ENCODE measurements around the gene CA11. TPM values are rescaled to one million over a fixed set of nuclear protein-coding genes. Genes with fewer than 3 reads are reported as not detected.
A peak's percentile ranks its signal among the peaks of the same experiment; 100 is the strongest.
"Not testable (repeated sequence)": the region's sequence is repeated elsewhere in the genome, so short reads cannot be mapped to it uniquely, and the experiment has no call there.

Gene CA11
- total RNA-seq, 1 experiment from 2014 or later, result 12.6 TPM

DNA sequence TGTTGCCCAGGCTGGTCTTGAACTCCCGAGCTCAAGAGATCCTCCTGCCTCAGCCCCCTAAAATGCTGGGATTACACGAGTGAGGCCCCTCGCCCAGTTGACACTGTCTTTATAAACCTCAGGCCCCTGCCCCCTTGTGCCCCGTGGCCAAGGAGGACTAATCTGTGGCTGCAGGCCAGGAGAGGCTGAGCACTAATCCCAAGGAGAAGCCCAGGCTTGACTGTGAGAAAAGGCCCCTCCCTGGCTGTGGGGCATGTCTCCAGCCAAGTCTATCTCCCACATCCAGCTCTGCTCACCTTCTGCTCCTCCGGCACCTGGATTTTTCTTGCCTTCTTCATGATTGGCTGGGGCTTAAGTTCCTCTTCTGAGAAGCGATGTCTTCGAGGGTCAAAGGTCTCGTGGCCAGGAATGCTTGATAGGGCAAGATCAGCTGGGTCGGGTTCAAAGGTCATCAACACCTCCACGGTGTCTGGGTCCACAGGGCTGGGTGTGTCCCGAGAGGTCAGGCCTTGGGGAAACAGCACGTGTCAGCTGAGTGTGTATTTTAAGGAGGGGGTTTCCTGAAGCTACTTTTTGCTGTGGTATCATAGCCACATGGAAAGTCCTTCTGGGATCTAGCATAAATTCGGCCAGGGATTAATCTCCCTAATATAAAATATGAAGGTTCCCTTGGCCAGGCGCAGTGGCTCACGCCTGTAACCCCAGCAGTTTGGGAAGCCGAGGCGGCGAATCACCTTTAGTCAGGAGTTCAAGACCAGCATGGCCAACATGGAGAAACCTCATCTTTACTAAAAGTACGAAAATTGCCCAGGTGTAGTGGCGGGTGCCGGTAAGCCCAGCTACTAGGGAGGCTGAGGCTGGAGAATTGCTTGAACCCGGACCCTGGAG lies 12.6 kb downstream of the CA11 start:
- intact Hi-C loops (cut with micrococcal nuclease; ENCODE audit: unreplicated experiment), result no loop called here
- CTCF ChIA-PET, result no interaction called here
- in situ Hi-C loops (cut with HindIII; ENCODE audit: low pct_unique_long_range_greater_than_20kb, low sequenced_read_pairs), result no loop called here
- Histone ChIP-seq H3K27ac (ENCODE audit: low read length) (peak overlapping the region; percentile 96), H3K9me3 (ENCODE audit: control insufficient read depth, insufficient read depth, low read depth, low read length) (no peaks in the 10 kb centered on the region), H3K4me1 (ENCODE audit: control insufficient read depth, insufficient read depth, low read length) (peaks cover 25% of the 10 kb centered on the region), H3K4me3 (ENCODE audit: low read depth in 2 of 2, low read length in 2 of 2) (peak overlapping the region in 1 of 2 experiments; percentile 10; a peak in 2 of 4 replicates), H3K36me3 (ENCODE audit: control insufficient read depth, insufficient read depth, low read length) (no peaks in the 10 kb centered on the region; the same call in 1 of the 2 replicates), H3K27me3 (ENCODE audit: control insufficient read depth, insufficient read depth, low read length) (no peaks in the 10 kb centered on the region)
- BruUV-seq (replicated peaks), result no TSS peak
- POLR2A ChIA-PET, result interaction anchor here (0.6 kb wide), 1 partner anchor 253 kb away, joined by 5 read pairs; no protein-coding TSS in a partner anchor
- TF ChIP-seq, protein P1, sequence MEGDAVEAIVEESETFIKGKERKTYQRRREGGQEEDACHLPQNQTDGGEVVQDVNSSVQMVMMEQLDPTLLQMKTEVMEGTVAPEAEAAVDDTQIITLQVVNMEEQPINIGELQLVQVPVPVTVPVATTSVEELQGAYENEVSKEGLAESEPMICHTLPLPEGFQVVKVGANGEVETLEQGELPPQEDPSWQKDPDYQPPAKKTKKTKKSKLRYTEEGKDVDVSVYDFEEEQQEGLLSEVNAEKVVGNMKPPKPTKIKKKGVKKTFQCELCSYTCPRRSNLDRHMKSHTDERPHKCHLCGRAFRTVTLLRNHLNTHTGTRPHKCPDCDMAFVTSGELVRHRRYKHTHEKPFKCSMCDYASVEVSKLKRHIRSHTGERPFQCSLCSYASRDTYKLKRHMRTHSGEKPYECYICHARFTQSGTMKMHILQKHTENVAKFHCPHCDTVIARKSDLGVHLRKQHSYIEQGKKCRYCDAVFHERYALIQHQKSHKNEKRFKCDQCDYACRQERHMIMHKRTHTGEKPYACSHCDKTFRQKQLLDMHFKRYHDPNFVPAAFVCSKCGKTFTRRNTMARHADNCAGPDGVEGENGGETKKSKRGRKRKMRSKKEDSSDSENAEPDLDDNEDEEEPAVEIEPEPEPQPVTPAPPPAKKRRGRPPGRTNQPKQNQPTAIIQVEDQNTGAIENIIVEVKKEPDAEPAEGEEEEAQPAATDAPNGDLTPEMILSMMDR (IDR thresholded peaks at IDR 0.05), result no peak
- TF ChIP-seq POLR2AphosphoS5 (IDR thresholded peaks at IDR 0.05; ENCODE audit: low read depth, low read length) (no peak), TCF7L2 (IDR thresholded peaks at IDR 0.05; ENCODE audit: low read depth, low read length) (no peak), SIN3A (IDR thresholded peaks at IDR 0.05; ENCODE audit: borderline replicate concordance, insufficient read depth, low read depth, low read length) (no peak)
- TF ChIP-seq, protein P2, sequence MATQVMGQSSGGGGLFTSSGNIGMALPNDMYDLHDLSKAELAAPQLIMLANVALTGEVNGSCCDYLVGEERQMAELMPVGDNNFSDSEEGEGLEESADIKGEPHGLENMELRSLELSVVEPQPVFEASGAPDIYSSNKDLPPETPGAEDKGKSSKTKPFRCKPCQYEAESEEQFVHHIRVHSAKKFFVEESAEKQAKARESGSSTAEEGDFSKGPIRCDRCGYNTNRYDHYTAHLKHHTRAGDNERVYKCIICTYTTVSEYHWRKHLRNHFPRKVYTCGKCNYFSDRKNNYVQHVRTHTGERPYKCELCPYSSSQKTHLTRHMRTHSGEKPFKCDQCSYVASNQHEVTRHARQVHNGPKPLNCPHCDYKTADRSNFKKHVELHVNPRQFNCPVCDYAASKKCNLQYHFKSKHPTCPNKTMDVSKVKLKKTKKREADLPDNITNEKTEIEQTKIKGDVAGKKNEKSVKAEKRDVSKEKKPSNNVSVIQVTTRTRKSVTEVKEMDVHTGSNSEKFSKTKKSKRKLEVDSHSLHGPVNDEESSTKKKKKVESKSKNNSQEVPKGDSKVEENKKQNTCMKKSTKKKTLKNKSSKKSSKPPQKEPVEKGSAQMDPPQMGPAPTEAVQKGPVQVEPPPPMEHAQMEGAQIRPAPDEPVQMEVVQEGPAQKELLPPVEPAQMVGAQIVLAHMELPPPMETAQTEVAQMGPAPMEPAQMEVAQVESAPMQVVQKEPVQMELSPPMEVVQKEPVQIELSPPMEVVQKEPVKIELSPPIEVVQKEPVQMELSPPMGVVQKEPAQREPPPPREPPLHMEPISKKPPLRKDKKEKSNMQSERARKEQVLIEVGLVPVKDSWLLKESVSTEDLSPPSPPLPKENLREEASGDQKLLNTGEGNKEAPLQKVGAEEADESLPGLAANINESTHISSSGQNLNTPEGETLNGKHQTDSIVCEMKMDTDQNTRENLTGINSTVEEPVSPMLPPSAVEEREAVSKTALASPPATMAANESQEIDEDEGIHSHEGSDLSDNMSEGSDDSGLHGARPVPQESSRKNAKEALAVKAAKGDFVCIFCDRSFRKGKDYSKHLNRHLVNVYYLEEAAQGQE (IDR thresholded peaks at IDR 0.05; ENCODE audit: insufficient read depth in 1 of 2, low read depth in 2 of 2, low read length in 1 of 2), result no peak
- ATAC-seq (no peak), DNase-seq (ENCODE audit: low read depth, low spot score) (no peak)

DNA sequence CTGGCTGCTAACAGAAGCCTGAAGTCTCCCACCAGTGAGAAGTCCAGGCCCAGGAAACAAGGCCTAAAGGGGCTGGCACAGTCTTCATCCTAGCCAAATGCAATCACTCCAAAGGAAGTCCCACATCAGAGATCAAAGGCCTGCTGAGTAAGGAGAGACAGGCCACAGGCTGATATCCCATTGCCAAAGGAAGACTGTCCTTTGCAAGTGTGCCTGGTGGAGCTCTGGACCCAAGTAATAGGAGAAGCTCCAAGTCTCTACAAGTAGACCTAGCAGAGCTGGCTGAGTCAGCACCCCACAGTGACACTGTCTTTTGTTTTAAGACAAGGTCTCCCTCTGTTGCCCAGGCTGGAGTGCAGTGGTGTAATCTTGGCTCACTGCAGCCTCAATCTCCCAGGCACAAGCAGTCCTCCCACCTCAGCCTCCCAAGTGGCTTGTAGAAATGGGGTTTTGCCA lies 13.3 kb downstream of the CA11 start:
- no TSS peak for BruUV-seq (replicated peaks)
- no peak overlapping the region for H3K4me3 ChIP-seq (ENCODE audit: low read depth in 2 of 2, low read length in 2 of 2)
- no peaks in the 10 kb centered on the region for H3K9me3 ChIP-seq (ENCODE audit: control insufficient read depth, insufficient read depth, low read depth, low read length)
- H3K36me3 ChIP-seq (ENCODE audit: control insufficient read depth, insufficient read depth, low read length), result no peaks in the 10 kb centered on the region; the same call in 1 of the 2 replicates
- ChIA-PET CTCF (no interaction called here), POLR2A (interaction anchor here (0.6 kb wide), 1 partner anchor 254 kb away, joined by 5 read pairs; no protein-coding TSS in a partner anchor)
- in situ Hi-C loops (cut with HindIII; ENCODE audit: low pct_unique_long_range_greater_than_20kb, low sequenced_read_pairs) (no loop called here), intact Hi-C loops (cut with micrococcal nuclease; ENCODE audit: unreplicated experiment) (no loop called here)
- ATAC-seq, result no peak
- peak overlapping the region; percentile 96; the same call in 1 of the 2 replicates for H3K27ac ChIP-seq (ENCODE audit: low read length)
- H3K27me3 ChIP-seq (ENCODE audit: control insufficient read depth, insufficient read depth, low read length), result no peaks in the 10 kb centered on the region
- no peak for DNase-seq (ENCODE audit: low read depth, low spot score)
- peaks cover 23% of the 10 kb centered on the region for H3K4me1 ChIP-seq (ENCODE audit: control insufficient read depth, insufficient read depth, low read length)
- TF ChIP-seq SIN3A (IDR thresholded peaks at IDR 0.05; ENCODE audit: borderline replicate concordance, insufficient read depth, low read depth, low read length) (no peak), POLR2AphosphoS5 (IDR thresholded peaks at IDR 0.05; ENCODE audit: low read depth, low read length) (no peak), TCF7L2 (IDR thresholded peaks at IDR 0.05; ENCODE audit: low read depth, low read length) (peak; percentile 56; the same call in 1 of the 2 replicates)
- TF ChIP-seq, protein P1 (IDR thresholded peaks at IDR 0.05), result no peak

DNA sequence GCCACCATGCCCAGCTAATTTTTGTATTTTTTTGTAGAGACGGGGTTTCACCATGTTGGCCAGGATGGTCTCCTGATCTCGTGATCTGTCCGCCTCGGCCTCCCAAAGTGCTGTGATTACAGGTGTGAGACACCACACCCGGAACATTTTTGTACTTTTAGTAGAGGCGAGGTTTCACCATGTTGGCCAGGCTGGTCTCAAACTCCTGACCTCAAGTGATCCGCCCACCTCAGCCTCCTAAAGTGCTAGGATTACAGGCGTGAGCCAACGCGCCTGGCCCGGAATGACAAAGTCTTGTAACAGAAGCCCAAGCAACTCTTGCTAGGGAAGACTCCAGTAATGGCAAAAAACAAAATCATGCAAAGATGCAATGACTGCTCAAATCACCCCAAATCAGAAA lies 13.7 kb downstream of the CA11 start:
- in situ Hi-C loops (cut with HindIII; ENCODE audit: low pct_unique_long_range_greater_than_20kb, low sequenced_read_pairs); BruUV-seq (replicated peaks); H3K27ac ChIP-seq (ENCODE audit: low read length); H3K27me3 ChIP-seq (ENCODE audit: control insufficient read depth, insufficient read depth, low read length); H3K36me3 ChIP-seq (ENCODE audit: control insufficient read depth, insufficient read depth, low read length); DNase-seq (ENCODE audit: low read depth, low spot score); H3K9me3 ChIP-seq (ENCODE audit: control insufficient read depth, insufficient read depth, low read depth, low read length); CTCF ChIA-PET; ATAC-seq; intact Hi-C loops (cut with micrococcal nuclease; ENCODE audit: unreplicated experiment); H3K4me3 ChIP-seq (ENCODE audit: low read depth in 2 of 2, low read length in 2 of 2): not testable (repeated sequence)
- POLR2A ChIA-PET, result interaction anchor here (0.6 kb wide), 1 partner anchor 254 kb away, joined by 5 read pairs; no protein-coding TSS in a partner anchor
- peaks cover 23% of the 10 kb centered on the region for H3K4me1 ChIP-seq (ENCODE audit: control insufficient read depth, insufficient read depth, low read length)
